SK-N-SH treated with all-trans-retinoic acid at 6 μM for 48 hours (cell line): ENCODE measurements around the gene RPRD1B.
A peak's percentile ranks its signal among the peaks of the same experiment; 100 is the strongest.

Source experiments
- ARNTL ChIP-seq: fragments of 450-650 bp; formaldehyde crosslinking; IDR thresholded peaks from 2 replicates; pipeline ENCODE4 v1.5.0; 2020; ENCODE audit warnings: low read depth, mild to moderate bottlenecking, moderate library complexity, borderline replicate concordance
- GLIS3 ChIP-seq: fragments of 250-450 bp; sonication (Bioruptor Pico); IDR thresholded peaks from 2 replicates; pipeline ENCODE4 v1.5.0; 2020; ENCODE audit warnings: mild to moderate bottlenecking, moderate library complexity
- PPARA ChIP-seq: fragments of 250-450 bp; sonication (Bioruptor Pico); IDR thresholded peaks from 2 replicates; pipeline ENCODE4 v1.5.0; 2020; ENCODE audit warnings: mild to moderate bottlenecking, borderline replicate concordance
- RARB ChIP-seq: fragments of 250-450 bp; sonication (Bioruptor Pico); IDR thresholded peaks from 2 replicates; pipeline ENCODE4 v1.8.0; 2021; ENCODE audit warnings: mild to moderate bottlenecking, moderate library complexity
- TCF4 ChIP-seq: fragments of 250-450 bp; sonication (Bioruptor Pico); IDR thresholded peaks from 2 replicates; pipeline ENCODE4 v1.8.0; 2021; ENCODE audit warnings: mild to moderate bottlenecking, moderate library complexity, borderline replicate concordance
- TOX ChIP-seq: fragments of 250-450 bp; sonication (Bioruptor Pico); IDR thresholded peaks from 2 replicates; pipeline ENCODE4 v1.8.0; 2021; ENCODE audit warnings: mild to moderate bottlenecking, moderate library complexity, borderline replicate concordance
- TSHZ2 ChIP-seq: fragments of 250-450 bp; sonication (Bioruptor Pico); IDR thresholded peaks from 2 replicates; pipeline ENCODE4 v1.5.0; 2020; ENCODE audit warnings: mild to moderate bottlenecking, moderate library complexity
- ZFP3 ChIP-seq: fragments of 250-450 bp; sonication (Bioruptor Pico); IDR thresholded peaks from 2 replicates; pipeline ENCODE4 v1.5.0; 2020; ENCODE audit warnings: mild to moderate bottlenecking, moderate library complexity
- ZFP30 ChIP-seq: fragments of 450-650 bp; formaldehyde crosslinking; IDR thresholded peaks from 2 replicates; pipeline ENCODE4 v1.5.0; 2022; ENCODE audit warnings: mild to moderate bottlenecking, moderate library complexity
- ZNF565 ChIP-seq: fragments of 450-650 bp; formaldehyde crosslinking; conservative IDR thresholded peaks from 2 replicates; pipeline ENCODE4 v1.5.0; 2020; ENCODE audit warnings: low read depth, mild to moderate bottlenecking, moderate library complexity
- ZNF8 ChIP-seq: fragments of 450-650 bp; formaldehyde crosslinking; IDR thresholded peaks from 2 replicates; pipeline ENCODE4 v1.5.0; 2020; ENCODE audit warnings: mild to moderate bottlenecking, moderate library complexity
- TF ChIP-seq, protein P1 (sequence below): fragments of 250-450 bp; sonication (Bioruptor Pico); IDR thresholded peaks from 2 replicates; pipeline ENCODE4 v1.5.1; 2020; ENCODE audit warnings: low read depth, mild to moderate bottlenecking, moderate library complexity

- TF ChIP-seq TCF4, result no peak
- 0 out of 2 replicates have a peak, but pooled peaks have one; percentile 6 for TF ChIP-seq TOX (CRISPR knock-in tag)
- peak; percentile 66 for TF ChIP-seq TSHZ2
- TF ChIP-seq GLIS3 (CRISPR knock-in tag), result no peak
- no peak for TF ChIP-seq ZFP30 (CRISPR knock-in tag)
- no peak for TF ChIP-seq ARNTL (CRISPR knock-in tag)
- peak; percentile 19; the same call in 1 of the 2 replicates for TF ChIP-seq ZNF8 (CRISPR knock-in tag)
- TF ChIP-seq, protein P1, sequence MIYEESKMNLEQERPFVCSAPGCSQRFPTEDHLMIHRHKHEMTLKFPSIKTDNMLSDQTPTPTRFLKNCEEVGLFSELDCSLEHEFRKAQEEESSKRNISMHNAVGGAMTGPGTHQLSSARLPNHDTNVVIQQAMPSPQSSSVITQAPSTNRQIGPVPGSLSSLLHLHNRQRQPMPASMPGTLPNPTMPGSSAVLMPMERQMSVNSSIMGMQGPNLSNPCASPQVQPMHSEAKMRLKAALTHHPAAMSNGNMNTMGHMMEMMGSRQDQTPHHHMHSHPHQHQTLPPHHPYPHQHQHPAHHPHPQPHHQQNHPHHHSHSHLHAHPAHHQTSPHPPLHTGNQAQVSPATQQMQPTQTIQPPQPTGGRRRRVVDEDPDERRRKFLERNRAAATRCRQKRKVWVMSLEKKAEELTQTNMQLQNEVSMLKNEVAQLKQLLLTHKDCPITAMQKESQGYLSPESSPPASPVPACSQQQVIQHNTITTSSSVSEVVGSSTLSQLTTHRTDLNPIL (CRISPR knock-in tag), result no peak
- peak; percentile 19; the same call in 1 of the 2 replicates for TF ChIP-seq ZNF565
- TF ChIP-seq ZFP3, result peak; percentile 87
- no peak; the same call in 1 of the 2 replicates for TF ChIP-seq RARB (CRISPR knock-in tag)
- 0 out of 2 replicates have a peak, but pooled peaks have one; percentile 28 for TF ChIP-seq PPARA
These were observed 101.1 kb downstream of the RPRD1B start for GRCh38 chr20:38134427-38135270.
